Activated CD4-positive, alpha-beta T cell treated with anti-CD3 and anti-CD28 coated beads, Interleukin-2, amount 50 U/mL, for 48 hours (primary cell): ENCODE results near the gene NSMCE1.

Source experiments
- DNase-seq, 2 experiments: peaks; one replicate each; pipeline ENCODE4 v3.0.0-alpha.2; 2020

Gene NSMCE1

GRCh38 chr16:27268376-27269299 is at the start of gene NSMCE1:
Gene NSMCE1, minus strand, starts transcription at chr16:27268772. Its CDS starts 11,202 bp downstream, at chr16:27257570.
- peak; percentile 99 for DNase-seq

- peak; percentile 60 to 64 for DNase-seq
Measured at GRCh38 chr16:27317738-27318391, 49.3 kb upstream of the NSMCE1 start.

- DNase-seq = peak in 1 of 2 experiments; percentile 34
Measured at GRCh38 chr16:27317320-27317719, 48.7 kb upstream of the NSMCE1 start.

- DNase-seq = no peak
Measured at GRCh38 chr16:27316038-27316680, 47.6 kb upstream of the NSMCE1 start.

GRCh38 chr16:27315333-27316037 is 46.9 kb upstream of the NSMCE1 start:
- peak; percentile 65 to 76 for DNase-seq

GRCh38 chr16:27314986-27315332 is 46.4 kb upstream of the NSMCE1 start:
- DNase-seq = no peak

- peak; percentile 75 to 83 for DNase-seq
Measured at GRCh38 chr16:27314161-27314723, 45.7 kb upstream of the NSMCE1 start.

- DNase-seq = peak; percentile 83 to 87
Measured at GRCh38 chr16:27313422-27314160, 45.0 kb upstream of the NSMCE1 start, which contains the start of gene IL4R. Gene IL4R, plus strand, starts transcription at chr16:27313974. Its CDS starts 26,230 bp downstream, at chr16:27340204.

- DNase-seq = no peak
Measured at GRCh38 chr16:27312580-27313421, 44.2 kb upstream of the NSMCE1 start.

GRCh38 chr16:27311897-27312303 is 43.3 kb upstream of the NSMCE1 start:
- DNase-seq = no peak

- DNase-seq = no peak
Measured at GRCh38 chr16:27311448-27311830, 42.9 kb upstream of the NSMCE1 start.

- no peak for DNase-seq
Measured at GRCh38 chr16:27310576-27311447, 42.2 kb upstream of the NSMCE1 start.

- DNase-seq = no peak
Measured at GRCh38 chr16:27308792-27309191, 40.2 kb upstream of the NSMCE1 start.

GRCh38 chr16:27305839-27306442 is 37.4 kb upstream of the NSMCE1 start:
- DNase-seq = no peak

GRCh38 chr16:27304881-27305745 is 36.5 kb upstream of the NSMCE1 start:
- DNase-seq = no peak

GRCh38 chr16:27304102-27304501 is 35.5 kb upstream of the NSMCE1 start:
- no peak for DNase-seq

- DNase-seq = no peak
Measured at GRCh38 chr16:27303256-27304100, 34.9 kb upstream of the NSMCE1 start.
